Measurements from ENCODE around the gene YBX2. TPM values are rescaled to one million over a fixed set of nuclear protein-coding genes. Genes with fewer than 3 reads are reported as not detected.

Gene YBX2
- total and polyA plus RNA-seq, 2 donors (not counting 3 experiments of a cell fraction or from before 2014, with no cell fraction given), result 0.15 to 0.31 TPM

GRCh38 chr17:7283471-7284216 lies 10.8 kb downstream of the YBX2 start:
- Histone ChIP-seq H2AFZ (ENCODE audit: low read depth, low read length) (no peak overlapping the region), H3K4me3 (replicated peaks in 1 of 3; ENCODE audit: insufficient read depth in 1 of 3, low read depth in 1 of 3, low read length in 3 of 3) (no peak overlapping the region), H3K27ac (ENCODE audit: insufficient read depth, low read depth, low read length) (no peak overlapping the region), H3K4me1 (ENCODE audit: control insufficient read depth, extremely low read depth, insufficient read depth, low read length) (peaks cover 9% of the 10 kb centered on the region), H4K20me1 (replicated peaks; ENCODE audit: control insufficient read depth, extremely low read depth, insufficient read depth, low read length) (no peaks in the 10 kb centered on the region), H3K9me1 (replicated peaks; ENCODE audit: control insufficient read depth, extremely low read depth, insufficient read depth, low read length) (no peaks in the 10 kb centered on the region), H3K9me3 (replicated peaks; ENCODE audit: control insufficient read depth, insufficient read depth, low read length) (no peaks in the 10 kb centered on the region), H3K79me2 (ENCODE audit: control insufficient read depth, insufficient read depth, low read length) (no peaks in the 10 kb centered on the region), H3K27me3 (ENCODE audit: control insufficient read depth in 2 of 2, insufficient read depth in 2 of 2, low read length in 2 of 2) (peaks cover 8 to 19% of the 10 kb centered on the region in 2 experiments), H3K4me2 (ENCODE audit: insufficient read depth, low read length) (no peak overlapping the region), H3K9ac (replicated peaks; ENCODE audit: extremely low read depth, insufficient read depth, low read length) (no peak overlapping the region), H3K36me3 (ENCODE audit: control insufficient read depth in 2 of 2, extremely low read depth in 1 of 2, insufficient read depth in 2 of 2, low read length in 2 of 2) (no peaks in the 10 kb centered on the region)
- intact Hi-C loops (cut with micrococcal nuclease) (no loop called here), dilution Hi-C loops (cut with MboI; ENCODE audit: extremely low pct_ligation_motif_present, low sequenced_read_pairs) (no loop called here)
- no peak for FAIRE-seq
- ChIA-PET CTCF (interaction anchor here (1.0 to 10.2 kb wide), 2 partner anchors 13 to 238 kb away, joined by 3 to 170 read pairs; no protein-coding TSS in a partner anchor), POLR2A (no interaction called here)
- no TSS peak for BruUV-seq (replicated peaks)
- no peak for DNase-seq (ENCODE audit: low read depth, low spot score)
- no peak for TF ChIP-seq EZH2 (IDR thresholded peaks at IDR 0.05; ENCODE audit: borderline replicate concordance, low read depth, low read length, severe bottlenecking)
- no peak for TF ChIP-seq JUN (IDR thresholded peaks at IDR 0.05; ENCODE audit: borderline replicate concordance, insufficient read depth, insufficient read length, low read depth)
- TF ChIP-seq MAX (IDR thresholded peaks at IDR 0.05; ENCODE audit: insufficient read depth, insufficient read length), result no peak
- TF ChIP-seq CTCF (IDR thresholded peaks at IDR 0.05; ENCODE audit: extremely low read depth in 1 of 2, insufficient read depth in 1 of 2, low read depth in 1 of 2, low read length in 2 of 2), result no peak
- TF ChIP-seq MYC (IDR thresholded peaks at IDR 0.05; ENCODE audit: low read depth, low read length), result no peak
- TF ChIP-seq POLR2AphosphoS5 (IDR thresholded peaks at IDR 0.05; ENCODE audit: insufficient read depth, low read depth, low read length), result no peak

Measured in endothelial cell of umbilical vein (primary cell).